Skeletal muscle satellite cell (primary cell): ENCODE data around the gene MAP3K5.

Experiments
- H3K27me3 ChIP-seq: 2 replicates; pipeline ENCODE4 v1.7.0; 2013; ENCODE audit warnings: low read length; ENCODE audit not compliant: control insufficient read depth, insufficient read depth
- H3K36me3 ChIP-seq: 2 replicates; pipeline ENCODE4 v1.7.0; 2013; ENCODE audit warnings: mild to moderate bottlenecking, control low read depth, low read length; ENCODE audit not compliant: insufficient read depth
- H3K4me1 ChIP-seq: 2 replicates; pipeline ENCODE4 v1.7.0; 2013; ENCODE audit warnings: low read length; ENCODE audit not compliant: control insufficient read depth, insufficient read depth
- H3K4me2 ChIP-seq: 2 replicates; pipeline ENCODE4 v1.7.0; 2013; ENCODE audit warnings: mild to moderate bottlenecking, low read length
- H3K4me3 ChIP-seq: 2 replicates; pipeline ENCODE4 v1.7.0; 2013; ENCODE audit warnings: low read length
- H3K9ac ChIP-seq: 2 replicates; pipeline ENCODE4 v1.7.0; 2013; ENCODE audit warnings: mild to moderate bottlenecking, low read depth, low read length, moderate library complexity
- H3K9me3 ChIP-seq: replicated peaks from 2 replicates; pipeline ENCODE4 v1.7.0; 2013; ENCODE audit warnings: mild to moderate bottlenecking, control low read depth, low read length

Gene MAP3K5

DNA sequence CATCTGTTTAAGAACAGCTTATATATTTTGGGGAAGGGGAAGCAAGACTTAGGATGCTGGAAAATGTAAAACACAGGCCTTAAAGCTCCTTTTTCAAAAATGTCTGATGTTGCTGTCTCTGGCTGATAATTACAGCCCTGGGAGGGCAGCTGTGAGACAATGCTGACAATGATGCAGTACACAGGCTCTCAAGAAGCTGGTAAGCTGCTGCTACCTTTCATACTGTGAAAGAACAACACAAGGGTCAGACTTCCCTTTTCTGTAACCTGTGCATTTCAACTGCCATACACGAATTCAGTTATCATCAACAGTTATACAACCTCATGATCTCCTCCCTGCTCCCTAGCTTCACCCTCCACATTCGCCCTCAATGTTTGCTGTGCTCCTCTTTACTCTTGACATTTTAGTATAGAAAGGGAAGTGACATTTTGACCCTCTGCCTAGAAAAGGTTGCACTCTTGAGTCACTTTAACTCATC is 267.3 kb downstream of the MAP3K5 start:
- no peaks in the 10 kb centered on the region for H3K36me3 ChIP-seq
- H3K4me1 ChIP-seq, result no peaks in the 10 kb centered on the region
- no peaks in the 10 kb centered on the region for H3K9me3 ChIP-seq
- no peak overlapping the region for H3K4me2 ChIP-seq
- no peak overlapping the region for H3K9ac ChIP-seq
- H3K27me3 ChIP-seq, result peaks cover 9% of the 10 kb centered on the region
- no peak overlapping the region for H3K4me3 ChIP-seq

DNA sequence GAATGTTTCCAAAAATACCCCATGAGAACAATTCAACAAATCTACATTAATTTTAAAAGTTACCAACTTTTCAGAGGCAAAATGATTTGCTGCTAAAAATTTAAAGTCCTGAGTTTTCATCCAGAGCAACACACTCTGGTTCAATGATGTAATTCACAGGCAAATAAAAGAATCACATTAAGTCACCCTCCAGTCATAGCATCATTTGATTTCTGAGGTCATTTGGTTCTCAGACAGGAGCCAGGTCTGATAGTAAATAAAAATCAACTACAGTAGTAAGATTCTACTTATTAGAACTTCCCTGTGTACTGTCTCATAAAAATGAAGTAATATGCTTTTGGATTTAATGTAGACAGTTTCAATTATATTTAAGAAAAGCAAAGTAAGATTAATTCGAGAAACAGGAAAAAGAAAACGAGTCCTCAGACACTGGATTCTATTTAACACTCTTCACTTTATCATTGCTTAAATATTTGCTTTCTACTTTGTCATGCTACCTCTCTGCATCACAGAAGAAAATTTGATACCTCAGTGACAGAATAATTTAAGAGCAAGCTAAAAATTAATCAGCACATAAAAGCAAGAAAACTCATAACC is 267.8 kb downstream of the MAP3K5 start:
- no peak overlapping the region for H3K4me2 ChIP-seq
- peaks cover 14% of the 10 kb centered on the region for H3K27me3 ChIP-seq
- no peak overlapping the region for H3K4me3 ChIP-seq
- no peaks in the 10 kb centered on the region for H3K36me3 ChIP-seq
- no peaks in the 10 kb centered on the region for H3K4me1 ChIP-seq
- H3K9me3 ChIP-seq, result no peaks in the 10 kb centered on the region
- no peak overlapping the region for H3K9ac ChIP-seq

DNA sequence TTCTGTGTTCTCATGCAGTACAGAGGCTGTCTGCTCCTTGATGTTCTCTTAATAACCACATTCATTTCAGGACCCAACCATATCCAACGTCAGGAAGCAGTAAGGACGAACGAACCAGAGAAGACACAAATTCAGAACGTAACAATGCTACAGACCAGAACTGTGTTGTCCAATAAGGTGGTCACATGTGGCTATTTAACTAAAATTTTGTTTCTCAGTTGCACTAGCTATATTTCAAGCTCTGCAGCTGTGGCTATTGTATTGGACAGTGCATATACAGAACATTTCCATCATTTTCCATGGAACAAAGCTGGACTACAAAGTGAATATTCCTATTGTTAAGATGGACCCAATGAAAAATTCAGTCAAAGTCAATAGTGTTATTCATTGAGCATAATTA is 269.1 kb downstream of the MAP3K5 start:
- H3K4me1 ChIP-seq, result no peaks in the 10 kb centered on the region
- H3K36me3 ChIP-seq, result no peaks in the 10 kb centered on the region
- peaks cover 14% of the 10 kb centered on the region for H3K27me3 ChIP-seq
- H3K4me2 ChIP-seq, result no peak overlapping the region
- no peak overlapping the region for H3K4me3 ChIP-seq
- H3K9me3 ChIP-seq, result no peaks in the 10 kb centered on the region
- no peak overlapping the region for H3K9ac ChIP-seq

DNA sequence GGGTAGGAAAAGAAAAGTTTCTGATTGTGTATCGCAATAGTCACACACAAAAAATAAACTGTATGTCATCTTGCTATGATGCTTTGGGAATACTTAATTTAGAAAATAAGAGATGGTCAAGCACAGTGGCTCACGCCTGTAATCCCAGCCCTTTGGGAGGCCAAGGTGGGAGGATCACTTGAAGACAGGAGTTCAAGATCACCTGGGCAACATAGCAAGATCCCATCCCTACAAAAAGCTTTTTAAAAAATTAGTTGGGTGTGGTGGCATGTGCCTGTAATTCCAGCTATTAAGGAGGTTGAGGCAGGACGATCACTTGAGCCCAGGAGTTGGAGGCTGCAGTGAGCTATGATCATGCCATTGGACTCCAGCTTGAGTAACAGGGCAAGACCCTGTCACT is 269.6 kb downstream of the MAP3K5 start:
- no peak overlapping the region for H3K9ac ChIP-seq
- H3K9me3 ChIP-seq, result no peaks in the 10 kb centered on the region
- H3K27me3 ChIP-seq, result peaks cover 14% of the 10 kb centered on the region
- no peaks in the 10 kb centered on the region for H3K36me3 ChIP-seq
- no peak overlapping the region for H3K4me2 ChIP-seq
- H3K4me3 ChIP-seq, result no peak overlapping the region
- H3K4me1 ChIP-seq, result no peaks in the 10 kb centered on the region

DNA sequence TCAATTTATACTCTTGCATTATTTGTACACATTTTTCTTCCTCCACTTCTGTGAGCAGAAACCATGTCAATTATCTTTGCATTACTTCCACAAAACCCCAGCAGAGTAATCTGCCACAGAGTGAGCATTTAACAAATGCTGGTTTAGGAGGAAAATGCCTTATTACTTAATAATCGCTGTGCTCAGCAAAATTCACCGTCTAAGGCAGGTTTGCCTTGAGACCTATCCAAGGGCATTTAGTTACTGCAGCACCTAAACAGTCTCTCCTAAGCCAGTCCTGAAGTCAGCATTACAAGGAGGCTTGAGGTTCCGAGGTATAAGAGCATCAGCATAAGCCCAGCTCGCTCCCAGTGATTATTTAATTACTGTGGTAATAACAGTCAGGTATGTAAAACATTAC is 270.4 kb downstream of the MAP3K5 start:
- H3K4me1 ChIP-seq, result no peaks in the 10 kb centered on the region
- no peak overlapping the region for H3K4me2 ChIP-seq
- no peak overlapping the region for H3K9ac ChIP-seq
- H3K36me3 ChIP-seq, result no peaks in the 10 kb centered on the region
- H3K4me3 ChIP-seq, result no peak overlapping the region
- H3K9me3 ChIP-seq, result no peaks in the 10 kb centered on the region
- H3K27me3 ChIP-seq, result peaks cover 14% of the 10 kb centered on the region

DNA sequence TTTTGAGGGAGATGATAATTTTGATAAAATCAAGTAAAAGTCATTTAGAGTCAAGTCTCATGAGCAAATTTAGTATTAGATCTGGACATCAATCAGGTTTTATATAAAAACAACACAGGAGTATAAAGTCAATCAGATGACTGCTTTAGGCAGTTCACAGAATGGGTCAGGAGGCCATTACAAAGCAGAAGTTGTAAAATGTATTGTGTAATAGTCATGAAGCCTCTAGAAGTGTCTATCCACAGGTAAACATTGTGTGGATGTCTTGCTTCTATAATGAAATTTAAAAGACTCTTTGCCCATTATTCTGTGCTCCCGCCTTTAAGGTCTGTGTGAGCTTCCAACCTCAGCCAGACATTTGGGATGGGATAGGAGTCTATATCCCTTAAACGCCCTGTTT is 270.9 kb downstream of the MAP3K5 start:
- Histone ChIP-seq H3K4me1 (no peaks in the 10 kb centered on the region), H3K27me3 (peaks cover 14% of the 10 kb centered on the region), H3K4me2 (no peak overlapping the region), H3K36me3 (no peaks in the 10 kb centered on the region), H3K9me3 (no peaks in the 10 kb centered on the region), H3K9ac (no peak overlapping the region), H3K4me3 (no peak overlapping the region)

DNA sequence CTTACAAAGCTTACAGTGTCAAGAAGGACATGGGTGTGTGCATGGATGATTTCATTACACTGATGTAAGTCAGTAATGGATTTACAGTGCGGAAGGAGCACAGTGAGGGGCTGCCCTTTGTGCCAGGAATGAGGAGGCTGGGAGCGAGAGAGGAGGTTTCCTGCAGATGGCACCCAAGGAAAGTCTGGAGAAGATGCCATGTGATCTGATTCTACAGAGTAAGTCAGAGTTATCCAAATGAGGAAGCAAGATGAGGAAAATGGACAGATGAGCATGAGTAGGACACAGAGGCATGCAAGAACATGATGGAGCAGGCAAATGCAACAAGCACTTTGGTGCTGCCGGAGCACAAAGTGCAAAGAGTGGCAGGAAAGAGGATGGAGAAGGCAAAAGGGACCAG is 271.8 kb downstream of the MAP3K5 start:
- Histone ChIP-seq H3K9me3 (no peaks in the 10 kb centered on the region), H3K9ac (no peak overlapping the region)

DNA sequence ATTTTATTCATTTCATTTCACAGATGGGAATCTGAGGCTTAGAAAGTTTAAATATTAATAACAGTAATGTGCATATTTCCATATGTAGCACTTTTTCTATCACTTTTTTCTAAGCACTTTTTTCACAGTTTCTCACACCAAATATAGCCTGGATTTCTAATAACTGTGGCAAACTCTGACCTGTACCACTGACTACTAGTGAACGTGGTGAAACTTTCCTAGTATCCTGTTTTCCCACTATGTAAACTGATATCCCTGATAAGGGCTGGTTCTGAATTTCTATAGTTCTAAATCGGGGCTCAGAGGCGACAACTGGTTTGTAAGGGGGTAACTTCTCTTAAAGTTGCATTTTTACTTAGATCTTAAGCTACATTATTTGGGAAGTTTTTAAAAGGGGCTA is 274.7 kb downstream of the MAP3K5 start:
- Histone ChIP-seq H3K4me2 (no peak overlapping the region), H3K27me3 (peaks cover 14% of the 10 kb centered on the region), H3K4me3 (no peak overlapping the region), H3K4me1 (no peaks in the 10 kb centered on the region), H3K9me3 (no peaks in the 10 kb centered on the region), H3K36me3 (no peaks in the 10 kb centered on the region), H3K9ac (no peak overlapping the region)

More for the DNA sequence above, 271.8 kb downstream of the MAP3K5 start:
- no peak overlapping the region for H3K4me2 ChIP-seq
- no peaks in the 10 kb centered on the region for H3K4me1 ChIP-seq
- peaks cover 14% of the 10 kb centered on the region for H3K27me3 ChIP-seq
- no peak overlapping the region for H3K4me3 ChIP-seq
- H3K36me3 ChIP-seq, result no peaks in the 10 kb centered on the region

DNA sequence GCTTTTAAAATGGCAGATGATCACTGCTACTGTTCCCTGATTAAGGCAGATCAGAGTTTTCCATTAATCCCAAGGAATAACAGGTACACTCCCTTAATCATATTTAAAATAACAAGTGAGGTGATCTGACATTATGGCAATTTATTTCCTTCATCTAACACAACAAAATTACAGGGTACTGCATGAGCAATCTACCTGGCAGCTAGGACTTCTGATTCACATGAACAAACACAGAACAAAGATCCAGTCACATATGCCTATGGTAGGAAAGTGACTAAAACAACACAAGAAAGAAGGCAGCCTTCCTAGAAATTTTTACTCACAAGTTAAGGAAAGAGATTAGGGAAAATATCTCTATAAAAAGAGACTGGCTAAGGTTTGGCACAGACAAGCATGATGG is 275.3 kb downstream of the MAP3K5 start:
- H3K4me2 ChIP-seq, result no peak overlapping the region
- no peak overlapping the region for H3K9ac ChIP-seq
- no peaks in the 10 kb centered on the region for H3K9me3 ChIP-seq
- H3K4me1 ChIP-seq, result no peaks in the 10 kb centered on the region
- H3K36me3 ChIP-seq, result no peaks in the 10 kb centered on the region
- H3K27me3 ChIP-seq, result peaks cover 14% of the 10 kb centered on the region
- no peak overlapping the region for H3K4me3 ChIP-seq

DNA sequence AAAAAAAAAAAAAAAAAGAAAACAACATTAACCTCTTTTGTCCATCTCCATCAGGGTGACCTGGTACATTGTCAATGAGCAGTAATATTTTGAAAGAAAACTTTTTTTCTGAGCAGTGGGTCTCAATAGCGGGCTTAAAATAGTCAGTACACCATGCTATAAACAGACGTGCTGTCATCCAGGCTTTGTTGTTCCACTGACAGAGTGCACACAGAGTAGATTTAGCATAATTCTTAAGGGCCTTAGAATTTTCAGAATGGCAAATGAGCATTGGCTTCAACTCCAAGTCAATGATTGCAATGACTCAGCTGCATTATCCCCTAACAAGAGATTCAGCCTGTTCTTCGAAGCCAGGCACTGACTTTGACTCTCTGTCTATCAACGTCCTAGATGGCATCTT is 277.7 kb downstream of the MAP3K5 start:
- Histone ChIP-seq H3K9ac (no peak overlapping the region), H3K9me3 (no peaks in the 10 kb centered on the region), H3K4me3 (no peak overlapping the region), H3K4me2 (no peak overlapping the region), H3K27me3 (peaks cover 2% of the 10 kb centered on the region), H3K36me3 (no peaks in the 10 kb centered on the region), H3K4me1 (no peaks in the 10 kb centered on the region)

DNA sequence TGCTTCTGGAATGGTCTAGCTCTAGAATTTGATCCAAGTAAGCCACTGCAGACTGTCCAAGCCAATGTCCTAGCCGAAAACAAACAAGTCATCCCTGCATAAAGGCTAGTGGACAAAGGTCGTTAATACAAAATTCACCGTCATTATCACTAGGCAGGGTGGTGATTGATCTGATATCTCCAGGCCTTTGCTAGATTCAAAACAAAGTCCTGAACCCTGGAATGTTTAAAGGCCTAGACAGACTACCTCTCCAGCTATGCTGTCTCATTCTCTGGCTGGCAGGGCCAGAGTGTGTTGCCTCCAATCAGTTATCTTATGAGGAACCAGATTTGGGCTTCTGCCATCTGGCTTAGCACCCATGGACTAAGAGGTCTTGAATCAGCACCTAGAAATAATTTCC is 280.4 kb downstream of the MAP3K5 start:
- Histone ChIP-seq H3K4me2 (no peak overlapping the region), H3K36me3 (no peaks in the 10 kb centered on the region), H3K27me3 (no peaks in the 10 kb centered on the region), H3K9me3 (no peaks in the 10 kb centered on the region), H3K9ac (no peak overlapping the region), H3K4me3 (no peak overlapping the region), H3K4me1 (no peaks in the 10 kb centered on the region)

DNA sequence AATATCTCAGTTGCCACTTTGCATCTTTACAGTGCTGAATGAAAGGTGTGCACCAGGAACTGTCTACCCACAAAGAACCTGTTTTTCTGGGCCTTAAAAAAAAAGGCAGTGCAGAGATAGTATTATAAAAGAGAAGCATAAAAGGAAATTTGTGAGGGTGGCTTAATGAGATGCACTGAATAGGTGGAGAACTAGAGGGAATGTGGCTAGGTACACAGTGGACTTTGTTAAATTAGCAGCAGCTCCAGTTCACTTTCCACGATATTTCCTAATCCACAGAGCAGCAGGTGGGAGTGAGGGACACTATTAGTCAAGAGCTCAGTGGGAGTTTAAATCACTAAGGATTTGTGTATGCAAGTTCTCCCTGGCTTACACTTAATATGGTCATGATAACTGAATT is 280.9 kb downstream of the MAP3K5 start:
- no peaks in the 10 kb centered on the region for H3K36me3 ChIP-seq
- H3K4me3 ChIP-seq, result no peak overlapping the region
- H3K4me2 ChIP-seq, result no peak overlapping the region
- H3K27me3 ChIP-seq, result no peaks in the 10 kb centered on the region
- no peaks in the 10 kb centered on the region for H3K9me3 ChIP-seq
- no peak overlapping the region for H3K9ac ChIP-seq
- H3K4me1 ChIP-seq, result no peaks in the 10 kb centered on the region
